Epithelial cell of esophagus (primary cell): ENCODE measurements around the gene SOX13.
"Not testable (repeated sequence)": the region's sequence is repeated elsewhere in the genome, so short reads cannot be mapped to it uniquely, and the experiment has no call there.

ENCODE experiments used
- DNase-seq: peaks from one replicate; pipeline ENCODE4 v3.0.0; 2010; ENCODE audit warnings: low read depth
- H3K4me3 ChIP-seq: 2 replicates; pipeline ENCODE4 v1.5.1; 2011; ENCODE audit warnings: mild to moderate bottlenecking, low read length, control low read depth
- TF ChIP-seq, protein P1 (sequence below): IDR thresholded peaks from 2 replicates; pipeline ENCODE4 v1.5.1; 2011; ENCODE audit warnings: low read depth, mild to moderate bottlenecking, low read length, control low read depth, inconsistent platforms; ENCODE audit not compliant: insufficient read depth; ENCODE audit errors: missing control alignments

SOX13 gene

DNA sequence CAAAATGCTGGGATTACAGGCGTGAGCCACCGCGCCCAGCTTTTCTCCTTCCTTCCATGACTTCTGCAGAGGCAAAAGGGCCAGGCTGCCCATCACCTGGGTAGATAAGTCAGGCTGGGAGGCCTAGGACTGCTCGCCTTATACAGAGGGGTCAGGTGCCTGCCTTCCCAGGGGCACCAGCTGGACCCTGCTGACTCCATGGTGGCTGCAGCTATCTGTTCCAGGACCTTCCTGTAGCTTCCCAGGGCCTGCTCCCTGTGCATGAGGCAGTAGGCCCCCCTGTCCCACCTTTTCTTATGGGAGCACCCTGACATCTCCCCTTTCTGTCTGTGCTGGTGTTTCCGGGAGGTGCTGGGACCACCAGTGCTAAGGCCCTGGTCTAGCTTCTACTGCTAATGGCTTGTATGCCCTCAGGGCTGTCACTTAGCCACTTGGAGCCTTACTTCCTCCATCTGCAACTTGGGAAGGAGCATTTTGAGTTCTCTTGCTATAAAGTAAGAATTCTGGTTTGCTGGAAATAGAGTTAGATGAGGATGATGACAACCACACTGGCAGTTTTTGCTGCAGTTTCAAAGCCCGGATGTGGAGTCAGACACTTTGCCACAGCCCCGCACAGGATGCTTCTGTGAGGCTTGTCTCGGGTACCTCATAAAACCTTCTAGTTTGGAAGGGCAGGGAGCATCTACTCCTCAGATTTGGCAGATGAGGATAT, 14.4 kb downstream of the SOX13 start:
- no peak overlapping the region for H3K4me3 ChIP-seq
- DNase-seq: no peak
- TF ChIP-seq, protein P1, sequence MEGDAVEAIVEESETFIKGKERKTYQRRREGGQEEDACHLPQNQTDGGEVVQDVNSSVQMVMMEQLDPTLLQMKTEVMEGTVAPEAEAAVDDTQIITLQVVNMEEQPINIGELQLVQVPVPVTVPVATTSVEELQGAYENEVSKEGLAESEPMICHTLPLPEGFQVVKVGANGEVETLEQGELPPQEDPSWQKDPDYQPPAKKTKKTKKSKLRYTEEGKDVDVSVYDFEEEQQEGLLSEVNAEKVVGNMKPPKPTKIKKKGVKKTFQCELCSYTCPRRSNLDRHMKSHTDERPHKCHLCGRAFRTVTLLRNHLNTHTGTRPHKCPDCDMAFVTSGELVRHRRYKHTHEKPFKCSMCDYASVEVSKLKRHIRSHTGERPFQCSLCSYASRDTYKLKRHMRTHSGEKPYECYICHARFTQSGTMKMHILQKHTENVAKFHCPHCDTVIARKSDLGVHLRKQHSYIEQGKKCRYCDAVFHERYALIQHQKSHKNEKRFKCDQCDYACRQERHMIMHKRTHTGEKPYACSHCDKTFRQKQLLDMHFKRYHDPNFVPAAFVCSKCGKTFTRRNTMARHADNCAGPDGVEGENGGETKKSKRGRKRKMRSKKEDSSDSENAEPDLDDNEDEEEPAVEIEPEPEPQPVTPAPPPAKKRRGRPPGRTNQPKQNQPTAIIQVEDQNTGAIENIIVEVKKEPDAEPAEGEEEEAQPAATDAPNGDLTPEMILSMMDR: no peak

DNA sequence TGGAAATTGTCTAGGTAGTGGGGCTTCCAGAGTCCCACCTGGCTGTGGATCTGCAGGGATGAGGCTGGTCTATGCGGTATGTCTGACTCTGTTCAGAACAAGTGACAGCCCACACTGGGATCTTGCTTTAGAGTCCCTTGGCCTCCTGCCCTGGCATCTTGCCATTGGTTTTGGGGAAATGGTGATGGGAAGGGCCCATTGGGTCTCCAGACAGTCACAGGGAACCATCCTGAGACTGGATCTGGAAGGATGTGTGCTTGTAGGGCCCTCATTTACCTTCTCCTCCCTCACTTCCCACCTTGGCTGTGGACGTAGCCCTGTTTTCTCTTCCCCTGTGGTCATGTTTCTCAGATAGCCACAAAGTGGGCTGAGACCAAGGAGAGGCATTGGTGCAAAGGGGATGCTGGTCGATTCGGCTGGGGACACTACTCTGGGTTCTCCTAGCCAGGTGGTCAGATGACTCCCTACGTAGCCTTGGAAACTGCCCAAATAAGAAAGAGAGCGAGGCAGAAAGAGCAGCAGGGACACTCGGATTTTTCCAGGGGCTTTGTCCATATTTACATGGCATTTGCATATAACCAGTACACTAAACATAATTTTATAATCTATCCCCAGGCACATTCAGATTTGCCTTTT, 15.1 kb downstream of the SOX13 start:
- no peak overlapping the region for H3K4me3 ChIP-seq
- TF ChIP-seq, protein P1: no peak
- DNase-seq: no peak

DNA sequence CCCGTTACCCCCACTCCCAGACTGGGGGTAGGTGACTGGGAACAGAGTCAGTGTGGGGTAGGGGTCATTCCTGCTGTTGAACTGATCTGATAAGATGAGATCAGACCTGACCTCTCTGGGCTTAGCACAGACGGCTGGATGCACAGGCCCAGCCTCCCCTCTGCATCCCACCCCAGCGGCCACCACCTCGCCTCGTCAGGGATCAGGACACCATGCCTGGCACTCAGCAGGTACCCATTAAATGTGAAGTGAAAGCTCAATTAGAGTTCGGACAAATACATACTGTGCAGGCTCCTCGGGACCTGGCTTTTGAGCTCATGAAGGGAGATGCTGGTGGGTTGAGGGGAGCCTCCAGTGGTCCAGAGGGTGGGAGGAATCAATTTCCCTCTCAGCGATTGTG, 15.7 kb downstream of the SOX13 start:
- TF ChIP-seq, protein P1: no peak
- no peak overlapping the region for H3K4me3 ChIP-seq

DNA sequence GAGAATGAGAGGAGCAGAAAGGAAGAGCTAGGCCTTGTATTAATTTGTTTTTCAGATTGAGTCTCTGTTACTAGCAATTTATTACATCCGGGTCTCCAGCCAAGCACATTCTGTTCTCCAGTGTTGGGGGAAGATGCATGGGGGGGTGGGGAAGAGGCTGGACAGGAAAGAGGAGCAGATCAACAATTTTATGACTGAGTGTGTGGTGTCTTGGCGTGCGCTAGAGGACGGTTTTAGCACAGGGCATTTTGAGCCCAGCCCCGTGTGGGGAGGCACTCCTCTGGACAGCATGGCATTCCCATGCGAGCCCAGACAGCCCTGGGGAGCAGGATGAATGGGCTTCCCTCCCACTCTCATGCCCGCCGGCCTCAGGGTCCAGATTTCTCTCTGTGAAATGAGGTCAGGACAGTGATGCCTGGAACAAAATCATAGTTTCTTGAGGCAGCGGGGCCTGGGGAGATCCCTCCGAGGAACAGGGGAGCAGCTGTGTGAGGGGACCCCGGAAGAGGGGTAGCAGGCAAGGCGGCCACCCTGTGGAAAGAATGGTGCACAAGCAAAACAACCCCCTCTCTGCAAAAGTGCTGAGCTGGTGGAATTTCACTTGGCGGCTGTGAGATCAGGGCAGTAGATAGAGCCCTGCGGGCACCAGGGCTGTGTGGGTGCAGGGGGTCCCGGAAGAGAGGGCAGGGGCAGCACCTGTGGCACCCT, 16.3 kb downstream of the SOX13 start:
- peak; percentile 48 for DNase-seq
- TF ChIP-seq, protein P1: no peak
- H3K4me3 ChIP-seq: no peak overlapping the region

More for the DNA sequence above, 15.7 kb downstream of the SOX13 start:
- DNase-seq: no peak

DNA sequence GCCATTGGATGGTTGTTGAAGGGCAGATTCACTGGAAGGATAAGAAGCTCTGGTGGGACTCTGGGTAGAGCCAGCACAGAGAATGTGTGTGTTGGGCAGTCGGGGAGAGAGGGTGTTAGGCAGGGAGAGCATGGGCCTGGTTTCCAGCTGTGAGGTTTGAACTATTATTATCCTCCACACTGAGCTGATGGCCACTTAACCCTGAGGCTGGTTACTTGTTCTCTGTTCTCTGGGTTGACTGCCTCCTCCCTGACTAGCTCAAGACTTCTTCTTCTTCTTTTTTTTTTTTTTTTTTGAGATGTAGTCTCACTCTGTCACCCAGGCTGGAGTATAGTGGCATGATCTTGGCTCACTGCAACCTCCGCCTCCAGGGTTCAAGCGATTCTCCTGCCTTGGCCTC, 17.2 kb downstream of the SOX13 start:
- not testable (repeated sequence) for DNase-seq

DNA sequence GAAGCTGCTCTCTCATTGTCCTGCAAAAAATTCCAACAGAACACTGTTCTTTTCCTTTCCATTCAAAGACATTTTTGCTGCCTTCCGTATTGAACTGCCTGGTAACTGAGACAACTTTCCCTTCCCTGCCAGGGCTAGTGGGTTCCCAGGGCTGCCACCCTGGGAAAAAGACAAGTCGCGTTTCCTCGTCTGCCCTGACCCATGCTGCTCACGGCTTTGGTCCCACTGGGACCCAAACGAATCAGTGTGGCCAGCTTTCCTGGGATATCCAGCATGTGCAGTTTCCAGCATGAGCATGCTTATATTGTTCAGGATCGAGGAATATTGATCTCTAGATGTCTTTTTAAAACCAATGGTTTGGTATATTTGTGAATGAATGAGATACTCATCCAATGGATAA, 18.2 kb downstream of the SOX13 start:
- no peak for DNase-seq
- no peak overlapping the region for H3K4me3 ChIP-seq
- TF ChIP-seq, protein P1: no peak

More for the DNA sequence above, 17.2 kb downstream of the SOX13 start:
- not testable (repeated sequence) for H3K4me3 ChIP-seq

DNA sequence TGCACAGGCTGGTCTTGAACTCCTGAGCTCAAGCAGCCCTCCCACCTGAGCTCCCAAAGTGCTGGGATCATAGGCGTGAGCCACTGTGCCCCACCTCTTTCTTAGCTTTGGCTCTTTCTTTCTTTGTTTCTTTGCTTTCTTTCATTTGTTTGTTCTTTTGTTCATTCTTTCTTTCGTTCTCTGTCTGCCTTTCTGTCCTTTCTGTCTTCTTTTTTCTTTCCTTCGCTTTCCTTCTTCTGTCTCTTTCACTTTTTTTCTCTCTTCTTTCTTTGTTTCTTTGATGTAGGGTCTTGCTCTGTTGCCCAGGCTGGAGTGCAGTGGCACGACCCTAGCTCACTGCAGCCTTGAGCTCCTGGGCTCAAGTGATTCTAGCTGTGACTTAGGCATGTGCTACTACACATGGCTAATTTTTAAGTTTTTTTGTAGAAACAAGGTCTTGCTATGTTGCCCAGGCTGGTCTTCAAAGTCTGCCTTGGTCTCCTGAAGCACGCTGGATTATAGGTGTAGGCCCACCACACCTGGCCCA, 18.9 kb downstream of the SOX13 start:
- TF ChIP-seq, protein P1: no peak
- no peak overlapping the region for H3K4me3 ChIP-seq
- DNase-seq: no peak
